A549 (cell line): Measurements from ENCODE around the gene COMT.

Experiments
- CHD4 ChIP-seq: fragments of 200-600 bp; sonication (generic); IDR thresholded peaks from 2 replicates; pipeline ENCODE4 v1.6.1; 2016; ENCODE audit warnings: antibody characterized with exemption, mild to moderate bottlenecking, borderline replicate concordance
- CTCF ChIP-seq: fragments of >200 bp; sonication (Bioruptor Twin); formaldehyde crosslinking; IDR thresholded peaks from 3 replicates; pipeline ENCODE4 v1.5.1; 2016
- EP300 ChIP-seq, 2 experiments: fragments of >200 bp; sonication (Bioruptor Twin); formaldehyde crosslinking; IDR thresholded peaks; 2 replicates in 1 of 2; 3 replicates in 1 of 2; pipeline ENCODE4 v1.6.1; 2016 to 2017
- MYC ChIP-seq: IDR thresholded peaks from 2 replicates; pipeline ENCODE4 v1.6.1; 2012; ENCODE audit warnings: mild to moderate bottlenecking, inconsistent platforms, low read length, improper control_type of control experiment, borderline replicate concordance
- RAD21 ChIP-seq, 2 experiments: fragments of >200 bp in 1 of 2; sonication (Bioruptor Twin) in 1 of 2; formaldehyde crosslinking in 1 of 2; IDR thresholded peaks in 1 of 2; conservative IDR thresholded peaks in 1 of 2; 2 replicates in 1 of 2; 3 replicates in 1 of 2; pipeline ENCODE4 v1.6.1; 2012 to 2018; ENCODE audit warnings: inconsistent platforms in 1 of 2
- RNF2 ChIP-seq: fragments of 200-600 bp; sonication (generic); IDR thresholded peaks from 2 replicates; pipeline ENCODE4 v1.6.1; 2016; ENCODE audit warnings: low read depth, mild to moderate bottlenecking, antibody characterized with exemption, moderate library complexity, borderline replicate concordance
- TP53 ChIP-seq: fragments of 250-450 bp; sonication (Bioruptor Pico); IDR thresholded peaks from 2 replicates; pipeline ENCODE4 v1.5.0; 2021; ENCODE audit warnings: mild to moderate bottlenecking, moderate library complexity

- TF ChIP-seq EP300 (IDR thresholded peaks at IDR 0.05) (no peak), CHD4 (no peak), TP53 (no peak), CTCF (no peak), MYC (no peak), RAD21 (conservative IDR thresholded peaks at IDR 0.05 in 1 of 2, IDR thresholded peaks at IDR 0.05 in 1 of 2) (no peak), RNF2 (no peak)
These were observed at the start of gene COMT, which contains the start of gene TXNRD2 for GRCh38 chr22:19941365-19942082.
